ENCODE measurements around the gene LRP1.

The LRP1 gene

DNA sequence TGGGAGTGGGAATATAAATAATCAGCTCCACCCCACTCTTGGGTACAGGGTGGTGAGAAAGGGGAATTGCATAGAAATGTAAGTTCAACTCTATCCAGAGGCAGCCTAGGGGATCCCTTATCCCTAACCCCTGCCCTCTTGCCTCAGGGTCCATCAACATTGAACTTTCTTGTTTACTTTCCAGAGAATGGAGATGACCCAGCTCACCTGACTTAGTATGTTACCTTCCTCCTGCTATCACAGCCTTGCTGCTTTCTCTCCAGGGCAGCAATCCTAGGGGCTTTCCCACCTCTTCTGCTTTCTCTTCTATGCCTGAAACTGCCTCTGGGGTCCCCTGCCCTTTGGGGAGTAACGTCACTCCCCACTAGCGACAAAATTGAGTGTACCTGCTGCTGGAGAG is 2.7 kb downstream of the LRP1 start:
- no peak overlapping the region for H3K4me3 ChIP-seq (replicated peaks; ENCODE audit: insufficient read depth, low read length)
- H3K27me3 ChIP-seq (ENCODE audit: insufficient read depth, poor library complexity, severe bottlenecking), result peaks cover 25% of the 10 kb centered on the region
- DNase-seq (ENCODE audit: low read depth in 1 of 2, low spot score in 1 of 2), result no peak
- no peak overlapping the region for H3K27ac ChIP-seq (replicated peaks)
- TF ChIP-seq SPI1 (IDR thresholded peaks at IDR 0.05; ENCODE audit: borderline replicate concordance, low read depth), result no peak
- TF ChIP-seq, protein P1, sequence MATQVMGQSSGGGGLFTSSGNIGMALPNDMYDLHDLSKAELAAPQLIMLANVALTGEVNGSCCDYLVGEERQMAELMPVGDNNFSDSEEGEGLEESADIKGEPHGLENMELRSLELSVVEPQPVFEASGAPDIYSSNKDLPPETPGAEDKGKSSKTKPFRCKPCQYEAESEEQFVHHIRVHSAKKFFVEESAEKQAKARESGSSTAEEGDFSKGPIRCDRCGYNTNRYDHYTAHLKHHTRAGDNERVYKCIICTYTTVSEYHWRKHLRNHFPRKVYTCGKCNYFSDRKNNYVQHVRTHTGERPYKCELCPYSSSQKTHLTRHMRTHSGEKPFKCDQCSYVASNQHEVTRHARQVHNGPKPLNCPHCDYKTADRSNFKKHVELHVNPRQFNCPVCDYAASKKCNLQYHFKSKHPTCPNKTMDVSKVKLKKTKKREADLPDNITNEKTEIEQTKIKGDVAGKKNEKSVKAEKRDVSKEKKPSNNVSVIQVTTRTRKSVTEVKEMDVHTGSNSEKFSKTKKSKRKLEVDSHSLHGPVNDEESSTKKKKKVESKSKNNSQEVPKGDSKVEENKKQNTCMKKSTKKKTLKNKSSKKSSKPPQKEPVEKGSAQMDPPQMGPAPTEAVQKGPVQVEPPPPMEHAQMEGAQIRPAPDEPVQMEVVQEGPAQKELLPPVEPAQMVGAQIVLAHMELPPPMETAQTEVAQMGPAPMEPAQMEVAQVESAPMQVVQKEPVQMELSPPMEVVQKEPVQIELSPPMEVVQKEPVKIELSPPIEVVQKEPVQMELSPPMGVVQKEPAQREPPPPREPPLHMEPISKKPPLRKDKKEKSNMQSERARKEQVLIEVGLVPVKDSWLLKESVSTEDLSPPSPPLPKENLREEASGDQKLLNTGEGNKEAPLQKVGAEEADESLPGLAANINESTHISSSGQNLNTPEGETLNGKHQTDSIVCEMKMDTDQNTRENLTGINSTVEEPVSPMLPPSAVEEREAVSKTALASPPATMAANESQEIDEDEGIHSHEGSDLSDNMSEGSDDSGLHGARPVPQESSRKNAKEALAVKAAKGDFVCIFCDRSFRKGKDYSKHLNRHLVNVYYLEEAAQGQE (IDR thresholded peaks at IDR 0.05; ENCODE audit: insufficient replicate concordance, low read depth), result no peak
- TF ChIP-seq GABPA (IDR thresholded peaks at IDR 0.05; ENCODE audit: low read depth), result no peak
- TF ChIP-seq POLR2AphosphoS5 (IDR thresholded peaks at IDR 0.05; ENCODE audit: low read depth), result no peak
- TF ChIP-seq, protein P2, sequence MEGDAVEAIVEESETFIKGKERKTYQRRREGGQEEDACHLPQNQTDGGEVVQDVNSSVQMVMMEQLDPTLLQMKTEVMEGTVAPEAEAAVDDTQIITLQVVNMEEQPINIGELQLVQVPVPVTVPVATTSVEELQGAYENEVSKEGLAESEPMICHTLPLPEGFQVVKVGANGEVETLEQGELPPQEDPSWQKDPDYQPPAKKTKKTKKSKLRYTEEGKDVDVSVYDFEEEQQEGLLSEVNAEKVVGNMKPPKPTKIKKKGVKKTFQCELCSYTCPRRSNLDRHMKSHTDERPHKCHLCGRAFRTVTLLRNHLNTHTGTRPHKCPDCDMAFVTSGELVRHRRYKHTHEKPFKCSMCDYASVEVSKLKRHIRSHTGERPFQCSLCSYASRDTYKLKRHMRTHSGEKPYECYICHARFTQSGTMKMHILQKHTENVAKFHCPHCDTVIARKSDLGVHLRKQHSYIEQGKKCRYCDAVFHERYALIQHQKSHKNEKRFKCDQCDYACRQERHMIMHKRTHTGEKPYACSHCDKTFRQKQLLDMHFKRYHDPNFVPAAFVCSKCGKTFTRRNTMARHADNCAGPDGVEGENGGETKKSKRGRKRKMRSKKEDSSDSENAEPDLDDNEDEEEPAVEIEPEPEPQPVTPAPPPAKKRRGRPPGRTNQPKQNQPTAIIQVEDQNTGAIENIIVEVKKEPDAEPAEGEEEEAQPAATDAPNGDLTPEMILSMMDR (IDR thresholded peaks at IDR 0.05; ENCODE audit: insufficient read depth, low read length), result no peak

DNA sequence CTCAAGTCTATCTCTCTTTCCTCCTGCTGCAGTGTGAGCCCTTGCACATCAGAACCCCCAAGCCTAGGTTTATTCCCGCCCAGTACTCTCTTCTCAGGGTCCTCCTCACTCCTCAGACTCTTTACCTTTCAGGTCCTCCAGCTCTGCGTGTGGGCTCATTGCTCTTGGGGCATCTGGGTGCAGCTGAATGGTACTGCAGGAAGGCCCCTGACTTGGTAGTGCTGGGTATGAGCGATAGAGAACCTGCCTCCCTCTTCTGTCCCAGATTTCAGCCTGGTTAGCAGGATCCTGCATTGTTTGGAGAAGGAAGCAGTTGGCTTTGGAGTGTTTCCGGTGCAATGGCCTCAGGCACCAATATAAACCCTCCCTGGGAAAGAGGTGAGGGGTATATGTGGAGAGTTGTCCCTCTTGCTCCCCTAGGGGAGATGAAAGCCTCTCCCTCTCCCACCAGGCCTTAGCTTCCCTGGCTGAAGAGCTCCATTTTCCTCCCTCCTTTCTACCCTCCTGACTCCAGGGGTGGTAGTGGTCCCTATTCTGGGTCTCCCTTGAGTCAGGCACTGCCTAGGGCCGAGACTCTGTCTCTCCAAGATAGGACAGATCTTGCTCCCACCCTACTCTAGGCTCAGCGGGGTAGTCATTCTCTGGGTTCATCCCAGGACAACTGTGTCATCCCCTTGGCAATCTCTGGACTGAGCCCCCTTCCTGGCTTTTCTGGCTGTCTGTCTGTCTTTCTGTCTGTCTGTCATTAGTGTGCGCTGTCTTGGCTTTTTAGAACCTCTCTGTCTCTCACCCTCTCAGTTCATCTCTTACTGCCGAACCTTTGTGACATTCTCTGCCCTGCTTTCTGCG is 3.8 kb downstream of the LRP1 start:
- TF ChIP-seq SPI1 (IDR thresholded peaks at IDR 0.05; ENCODE audit: borderline replicate concordance, low read depth), result no peak
- TF ChIP-seq GABPA (IDR thresholded peaks at IDR 0.05; ENCODE audit: low read depth), result no peak
- TF ChIP-seq, protein P2 (IDR thresholded peaks at IDR 0.05; ENCODE audit: insufficient read depth, low read length), result no peak
- no peak for TF ChIP-seq POLR2AphosphoS5 (IDR thresholded peaks at IDR 0.05; ENCODE audit: low read depth)
- TF ChIP-seq, protein P1 (IDR thresholded peaks at IDR 0.05; ENCODE audit: insufficient replicate concordance, low read depth), result no peak
- peaks cover 20% of the 10 kb centered on the region for H3K27me3 ChIP-seq (ENCODE audit: insufficient read depth, poor library complexity, severe bottlenecking)
- no peak overlapping the region for H3K4me3 ChIP-seq (replicated peaks; ENCODE audit: insufficient read depth, low read length)
- no peak overlapping the region for H3K27ac ChIP-seq (replicated peaks)
- no peak for DNase-seq (ENCODE audit: low read depth in 1 of 2, low spot score in 1 of 2)

DNA sequence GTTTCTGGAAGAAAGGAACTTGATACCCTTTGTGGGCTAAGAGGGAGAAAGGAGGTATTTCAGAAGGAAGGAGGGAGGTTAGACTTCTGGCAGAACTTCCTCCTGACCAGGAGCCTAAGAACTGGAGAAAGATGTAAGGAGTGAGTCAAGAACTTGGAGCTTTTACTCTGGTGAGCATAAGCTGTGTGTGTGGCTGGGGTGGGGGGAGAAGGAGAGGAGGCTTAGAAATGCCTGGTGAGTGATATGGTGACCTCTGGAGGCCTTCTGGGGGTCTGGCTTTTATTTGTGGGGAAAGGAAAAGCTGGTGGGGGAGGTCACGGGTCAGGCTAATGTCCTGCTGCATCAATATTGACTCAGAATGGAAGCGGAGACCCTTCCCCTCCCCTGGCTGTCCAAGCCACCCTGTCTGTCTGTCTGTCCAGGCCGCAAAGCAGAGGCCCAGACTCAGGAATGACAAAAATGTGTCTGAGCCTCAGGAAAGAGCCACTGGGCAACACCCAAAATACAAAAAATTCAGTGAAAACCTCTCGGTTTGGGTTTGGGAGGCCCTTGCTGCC is 4.8 kb downstream of the LRP1 start:
- TF ChIP-seq, protein P1 (IDR thresholded peaks at IDR 0.05; ENCODE audit: insufficient replicate concordance, low read depth), result no peak
- TF ChIP-seq POLR2AphosphoS5 (IDR thresholded peaks at IDR 0.05; ENCODE audit: low read depth) (no peak), GABPA (IDR thresholded peaks at IDR 0.05; ENCODE audit: low read depth) (no peak), SPI1 (IDR thresholded peaks at IDR 0.05; ENCODE audit: borderline replicate concordance, low read depth) (no peak)
- TF ChIP-seq, protein P2 (IDR thresholded peaks at IDR 0.05; ENCODE audit: insufficient read depth, low read length), result no peak
- DNase-seq (ENCODE audit: low read depth in 1 of 2, low spot score in 1 of 2), result no peak
- no peak overlapping the region for H3K4me3 ChIP-seq (replicated peaks; ENCODE audit: insufficient read depth, low read length)
- H3K27ac ChIP-seq (replicated peaks), result no peak overlapping the region
- H3K27me3 ChIP-seq (ENCODE audit: insufficient read depth, poor library complexity, severe bottlenecking), result peaks cover 17% of the 10 kb centered on the region
